ENCODE measurements around the gene B3GAT1. TPM values are rescaled to one million over a fixed set of nuclear protein-coding genes. Genes with fewer than 3 reads are reported as not detected.

The B3GAT1 gene
- polyA plus RNA-seq, 3 donors = not detected

DNA sequence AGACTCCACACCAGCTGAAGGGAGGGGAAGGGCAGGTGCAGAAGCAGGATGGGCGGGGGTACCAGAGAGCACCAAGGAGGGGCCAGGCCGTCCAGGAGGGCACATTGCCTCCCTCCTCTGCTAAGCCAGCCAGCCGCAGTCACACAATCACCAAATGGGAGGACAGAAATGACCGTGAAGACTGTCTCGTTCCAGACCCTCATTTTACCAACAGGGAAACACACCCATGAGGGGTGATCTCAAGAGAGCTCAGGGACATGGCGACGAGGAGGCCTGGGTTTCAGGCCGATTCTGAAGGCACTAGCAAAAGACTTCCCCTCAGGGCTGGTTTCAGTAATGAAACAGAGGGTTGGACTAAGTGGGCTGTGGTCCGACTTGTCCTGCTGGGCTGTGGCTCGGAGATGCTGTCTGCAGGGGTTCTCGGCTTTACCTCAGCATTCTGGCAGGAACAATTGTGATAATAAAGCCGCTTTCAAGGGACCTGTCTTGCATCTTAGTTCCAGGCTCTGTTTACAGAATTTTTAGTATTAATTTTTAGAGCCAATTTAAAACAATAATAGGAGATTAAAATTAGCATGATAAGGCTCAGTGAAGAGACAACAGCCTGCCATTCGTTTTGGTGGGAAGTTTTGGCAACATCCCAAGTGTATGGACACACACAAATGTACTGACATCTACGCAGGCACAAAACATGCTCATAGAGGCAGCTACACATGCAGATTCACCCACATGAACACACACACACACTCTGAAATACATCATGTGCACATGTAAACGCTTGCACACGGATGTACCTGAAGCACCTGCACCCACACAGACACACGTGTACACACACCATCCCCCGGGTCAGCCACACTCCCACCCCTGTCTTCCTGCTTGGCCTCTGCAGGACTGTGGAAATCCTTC lies 2.0 kb upstream of the B3GAT1 start:
- peaks cover 0 to 11% of the 10 kb centered on the region in 2 donors for H3K9me3 ChIP-seq (replicated peaks in 1 of 2; ENCODE audit: control insufficient read depth in 1 of 2, insufficient read depth in 1 of 2, low read length in 2 of 2)
- H3K36me3 Mint-ChIP-seq = no peaks in the 10 kb centered on the region
- DNase-seq = no peak
- peaks cover 50 to 64% (median 58%) of the 10 kb centered on the region in 3 donors for H3K27me3 Mint-ChIP-seq (ENCODE audit: low read depth in 3 of 3)
- H3K4me1 ChIP-seq (ENCODE audit: control insufficient read depth in 1 of 2, insufficient read depth in 2 of 2, low read length in 2 of 2) = no peaks in the 10 kb centered on the region
- no peak overlapping the region for H3K4me3 ChIP-seq (replicated peaks in 1 of 3; ENCODE audit: low read depth in 2 of 3, low read length in 3 of 3)
- H3K4me1 Mint-ChIP-seq = peaks cover 2% of the 10 kb centered on the region
- no peaks in the 10 kb centered on the region for H3K79me2 ChIP-seq (ENCODE audit: insufficient read depth, low read length)
- H3K4me2 ChIP-seq (replicated peaks; ENCODE audit: extremely low read depth, low read length, poor library complexity, severe bottlenecking) = no peak overlapping the region
- 41% methylated on average over 9 of the region's 18 CpGs for WGBS (ENCODE audit: insufficient coverage)
- peaks cover 0 to 12% (median 0%) of the 10 kb centered on the region in 7 donors for H3K9me3 Mint-ChIP-seq
- TF ChIP-seq, protein P1, sequence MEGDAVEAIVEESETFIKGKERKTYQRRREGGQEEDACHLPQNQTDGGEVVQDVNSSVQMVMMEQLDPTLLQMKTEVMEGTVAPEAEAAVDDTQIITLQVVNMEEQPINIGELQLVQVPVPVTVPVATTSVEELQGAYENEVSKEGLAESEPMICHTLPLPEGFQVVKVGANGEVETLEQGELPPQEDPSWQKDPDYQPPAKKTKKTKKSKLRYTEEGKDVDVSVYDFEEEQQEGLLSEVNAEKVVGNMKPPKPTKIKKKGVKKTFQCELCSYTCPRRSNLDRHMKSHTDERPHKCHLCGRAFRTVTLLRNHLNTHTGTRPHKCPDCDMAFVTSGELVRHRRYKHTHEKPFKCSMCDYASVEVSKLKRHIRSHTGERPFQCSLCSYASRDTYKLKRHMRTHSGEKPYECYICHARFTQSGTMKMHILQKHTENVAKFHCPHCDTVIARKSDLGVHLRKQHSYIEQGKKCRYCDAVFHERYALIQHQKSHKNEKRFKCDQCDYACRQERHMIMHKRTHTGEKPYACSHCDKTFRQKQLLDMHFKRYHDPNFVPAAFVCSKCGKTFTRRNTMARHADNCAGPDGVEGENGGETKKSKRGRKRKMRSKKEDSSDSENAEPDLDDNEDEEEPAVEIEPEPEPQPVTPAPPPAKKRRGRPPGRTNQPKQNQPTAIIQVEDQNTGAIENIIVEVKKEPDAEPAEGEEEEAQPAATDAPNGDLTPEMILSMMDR (IDR thresholded peaks at IDR 0.05) = no peak
- H3K27ac ChIP-seq (ENCODE audit: low read depth in 1 of 2, low read length in 2 of 2) = no peak overlapping the region
- no peak overlapping the region for H2AFZ ChIP-seq (ENCODE audit: insufficient read depth, low read depth, low read length, poor library complexity, severe bottlenecking)
- no peaks in the 10 kb centered on the region for H3K36me3 ChIP-seq (replicated peaks in 1 of 2; ENCODE audit: control insufficient read depth in 1 of 2, insufficient read depth in 2 of 2, low read length in 2 of 2)
- no peak overlapping the region for H3K9ac ChIP-seq (ENCODE audit: insufficient read depth, low read length, poor library complexity, severe bottlenecking)
- H3K4me3 Mint-ChIP-seq = peak overlapping the region in 1 of 2 donors; percentile 62
- peaks cover 35 to 56% of the 10 kb centered on the region in 2 donors for H3K27me3 ChIP-seq (ENCODE audit: control insufficient read depth in 2 of 2, insufficient read depth in 2 of 2, low read length in 2 of 2)
- H4K20me1 ChIP-seq (ENCODE audit: insufficient read depth, low read length) = no peaks in the 10 kb centered on the region
- H3K27ac Mint-ChIP-seq = no peak overlapping the region
- intact Hi-C loops (cut with micrococcal nuclease) = no loop called here

DNA sequence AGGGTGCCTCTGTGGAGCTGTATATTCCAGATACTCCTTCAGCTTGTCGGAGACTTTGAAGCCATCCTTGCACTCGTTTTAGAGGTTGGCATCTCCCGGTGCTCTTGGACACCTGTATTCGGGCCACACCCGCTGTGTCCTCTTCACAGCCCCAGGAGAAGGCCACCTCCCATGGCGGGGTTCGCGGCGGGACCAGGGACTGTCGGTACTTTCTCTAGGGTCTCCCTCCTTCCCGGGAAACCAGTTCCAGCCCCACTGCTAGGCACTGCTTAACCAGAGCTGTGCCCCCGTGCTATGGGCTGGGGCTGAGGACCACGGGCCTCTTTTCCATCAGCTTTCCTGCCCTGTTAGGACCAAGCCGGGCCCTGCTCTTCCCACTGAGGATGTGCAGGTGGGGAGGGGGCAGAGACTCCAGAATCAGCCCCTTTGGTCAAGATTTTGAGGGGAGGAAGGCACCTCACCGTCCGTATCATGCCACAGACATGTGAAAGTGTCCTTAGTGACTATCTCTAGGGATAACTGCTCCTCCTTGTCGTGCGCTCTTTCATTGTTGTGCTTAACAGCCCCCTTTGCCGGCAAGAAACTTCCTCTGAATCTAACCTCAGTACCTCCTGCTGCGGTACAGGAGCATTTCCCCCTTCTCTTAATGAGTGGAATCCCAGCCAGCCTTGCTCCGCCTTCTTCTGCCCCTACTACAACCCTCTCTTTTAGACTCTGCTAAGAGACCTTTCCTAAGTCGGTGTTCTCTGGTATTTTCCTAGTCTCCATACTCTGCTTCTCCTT lies 1.2 kb upstream of the B3GAT1 start:
- no peaks in the 10 kb centered on the region for H3K4me1 ChIP-seq (ENCODE audit: control insufficient read depth in 1 of 2, insufficient read depth in 2 of 2, low read length in 2 of 2)
- 7% methylated on average over 18 of the region's 22 CpGs for WGBS (ENCODE audit: insufficient coverage)
- Mint-ChIP-seq H3K4me1 (peaks cover 2% of the 10 kb centered on the region), H3K9me3 (peaks cover 0 to 12% (median 0%) of the 10 kb centered on the region in 7 donors), H3K27me3 (ENCODE audit: low read depth in 3 of 3) (peaks cover 49 to 64% (median 58%) of the 10 kb centered on the region in 3 donors), H3K27ac (peak overlapping the region in 1 of 7 donors; percentile 27), H3K36me3 (no peaks in the 10 kb centered on the region), H3K4me3 (peak overlapping the region in 1 of 2 donors; percentile 62)
- no peak overlapping the region for H3K4me3 ChIP-seq (replicated peaks in 1 of 3; ENCODE audit: low read depth in 2 of 3, low read length in 3 of 3)
- H3K27ac ChIP-seq (ENCODE audit: low read depth in 1 of 2, low read length in 2 of 2) = no peak overlapping the region
- TF ChIP-seq, protein P1 (IDR thresholded peaks at IDR 0.05) = no peak
- no peak overlapping the region for H2AFZ ChIP-seq (ENCODE audit: insufficient read depth, low read depth, low read length, poor library complexity, severe bottlenecking)
- no peak for DNase-seq
- H3K79me2 ChIP-seq (ENCODE audit: insufficient read depth, low read length) = no peaks in the 10 kb centered on the region
- intact Hi-C loops (cut with micrococcal nuclease) = no loop called here
- H4K20me1 ChIP-seq (ENCODE audit: insufficient read depth, low read length) = no peaks in the 10 kb centered on the region
- no peaks in the 10 kb centered on the region for H3K36me3 ChIP-seq (replicated peaks in 1 of 2; ENCODE audit: control insufficient read depth in 1 of 2, insufficient read depth in 2 of 2, low read length in 2 of 2)
- peaks cover 35 to 56% of the 10 kb centered on the region in 2 donors for H3K27me3 ChIP-seq (ENCODE audit: control insufficient read depth in 2 of 2, insufficient read depth in 2 of 2, low read length in 2 of 2)
- peaks cover 0 to 11% of the 10 kb centered on the region in 2 donors for H3K9me3 ChIP-seq (replicated peaks in 1 of 2; ENCODE audit: control insufficient read depth in 1 of 2, insufficient read depth in 1 of 2, low read length in 2 of 2)
- H3K4me2 ChIP-seq (replicated peaks; ENCODE audit: extremely low read depth, low read length, poor library complexity, severe bottlenecking) = no peak overlapping the region
- H3K9ac ChIP-seq (ENCODE audit: insufficient read depth, low read length, poor library complexity, severe bottlenecking) = no peak overlapping the region

Measured in CD14-positive monocyte (primary cell).